K562 (cell line): Measurements from ENCODE around the gene BARX2.

Experiments
- ATF6 ChIP-seq: sonication (generic); formaldehyde crosslinking; IDR thresholded peaks from 2 replicates; pipeline ENCODE4 v1.4.0; 2020; ENCODE audit warnings: mild to moderate bottlenecking, missing genetic modification reagents
- CHCHD3 ChIP-seq: fragments of 250-450 bp; sonication (Bioruptor Pico); IDR thresholded peaks from 2 replicates; pipeline ENCODE4 v2.1.2; 2022; ENCODE audit warnings: mild to moderate bottlenecking
- CTCF ChIP-seq, 3 experiments: IDR thresholded peaks in 2 of 3; conservative IDR thresholded peaks in 1 of 3; 2 replicates each; pipeline ENCODE4 v1.5.1; 2011 to 2012; ENCODE audit warnings: low read length in 3 of 3, mild to moderate bottlenecking in 3 of 3, control low read depth in 2 of 3, improper control_type of control experiment in 1 of 3, inconsistent platforms in 1 of 3, low read depth in 1 of 3, mixed read lengths in 1 of 3, moderate library complexity in 1 of 3; ENCODE audit not compliant: insufficient read depth in 2 of 3
- FOXO4 ChIP-seq: fragments of 450-650 bp; formaldehyde crosslinking; IDR thresholded peaks from 2 replicates; pipeline ENCODE4 v1.4.0; 2020; ENCODE audit warnings: mild to moderate bottlenecking, moderate library complexity
- HDAC3 ChIP-seq: fragments of 450-650 bp; IDR thresholded peaks from 2 replicates; pipeline ENCODE4 v1.6.1; 2018; ENCODE audit warnings: borderline replicate concordance, mild to moderate bottlenecking, moderate library complexity; ENCODE audit not compliant: partially characterized antibody
- JUNB ChIP-seq: fragments of 450-650 bp; formaldehyde crosslinking; conservative IDR thresholded peaks from 2 replicates; pipeline ENCODE4 v1.4.0; 2020; ENCODE audit warnings: mild to moderate bottlenecking
- MAZ ChIP-seq, 2 experiments: fragments of 450-650 bp in 1 of 2; sonication (generic) in 1 of 2; formaldehyde crosslinking; IDR thresholded peaks in 1 of 2; conservative IDR thresholded peaks in 1 of 2; 2 replicates each; pipeline versions ENCODE4 v1.4.0 to v1.5.0; 2020; ENCODE audit warnings: mild to moderate bottlenecking in 1 of 2, missing genetic modification reagents in 1 of 2
- NELFE ChIP-seq: IDR thresholded peaks from 2 replicates; pipeline ENCODE4 v1.6.1; 2011; ENCODE audit warnings: mild to moderate bottlenecking; ENCODE audit not compliant: insufficient read depth, insufficient read length
- PHF20 ChIP-seq: fragments of 450-650 bp; IDR thresholded peaks from 2 replicates; pipeline ENCODE4 v1.6.1; 2018; ENCODE audit not compliant: partially characterized antibody
- SAFB ChIP-seq: fragments of 200-400 bp; formaldehyde crosslinking; IDR thresholded peaks from 2 replicates; pipeline ENCODE4 v1.6.1; 2017; ENCODE audit warnings: low read depth, low read length, borderline replicate concordance
- ZKSCAN8 ChIP-seq: fragments of 200-800 bp; sonication (Bioruptor generic); IDR thresholded peaks from 2 replicates; pipeline ENCODE4 v1.6.1; 2016; ENCODE audit warnings: missing genetic modification characterization, missing compliant biosample characterization
- ZNF274 ChIP-seq: IDR thresholded peaks from 2 replicates; pipeline ENCODE4 v1.6.1; 2011; ENCODE audit warnings: low read depth, mild to moderate bottlenecking, low read length, moderate library complexity, borderline replicate concordance
- ZNF449 ChIP-seq: fragments of 250-450 bp; sonication (Bioruptor Pico); IDR thresholded peaks from 2 replicates; pipeline ENCODE4 v1.8.0; 2022; ENCODE audit warnings: moderate library complexity, mild to moderate bottlenecking, inconsistent platforms
- ZNF639 ChIP-seq, 2 experiments: fragments of 200-800 bp in 1 of 2; sonication (Bioruptor generic) in 1 of 2; sonication (generic) in 1 of 2; formaldehyde crosslinking in 1 of 2; IDR thresholded peaks in 1 of 2; conservative IDR thresholded peaks in 1 of 2; 2 replicates each; pipeline versions ENCODE4 v1.5.0 to v1.6.1; 2016 to 2020; ENCODE audit warnings: missing compliant biosample characterization in 1 of 2, missing genetic modification characterization in 1 of 2, missing genetic modification reagents in 1 of 2

GRCh38 chr11:129385801-129386200 lies 10.2 kb downstream of the BARX2 start:
- TF ChIP-seq ZNF639 (CRISPR knock-in tag; conservative IDR thresholded peaks at IDR 0.05 in 1 of 2, IDR thresholded peaks at IDR 0.05 in 1 of 2) (no peak), JUNB (CRISPR knock-in tag) (no peak), ZNF274 (no peak), ZNF449 (CRISPR knock-in tag) (no peak), FOXO4 (no peak), MAZ (CRISPR knock-in tag; conservative IDR thresholded peaks at IDR 0.05 in 1 of 2, IDR thresholded peaks at IDR 0.05 in 1 of 2) (no peak), CTCF (IDR thresholded peaks at IDR 0.05 in 2 of 3, conservative IDR thresholded peaks at IDR 0.05 in 1 of 3; ENCODE audit: insufficient read depth in 2 of 3, low read depth in 1 of 3, low read length in 3 of 3) (no peak), NELFE (no peak), HDAC3 (no peak), PHF20 (no peak), SAFB (no peak), ATF6 (no peak), CHCHD3 (CRISPR knock-in tag) (no peak), ZKSCAN8 (CRISPR knock-in tag) (no peak)
